ENCODE data around the gene IGFBP6.

The IGFBP6 gene

GRCh38 chr12:53060064-53060720, 37.3 kb upstream of the IGFBP6 start (continued):
- TF ChIP-seq CREB5 (CRISPR knock-in tag; IDR thresholded peaks at IDR 0.05; ENCODE audit: low read depth) (no peak), ESRRG (CRISPR knock-in tag; IDR thresholded peaks at IDR 0.05) (no peak), CSRNP3 (CRISPR knock-in tag; IDR thresholded peaks at IDR 0.05) (no peak)

GRCh38 chr12:53060721-53061276, 36.7 kb upstream of the IGFBP6 start:
- no peak for ATAC-seq
- no peak for TF ChIP-seq ZNF565 (CRISPR knock-in tag; conservative IDR thresholded peaks at IDR 0.05; ENCODE audit: low read depth)
- no peak for TF ChIP-seq PATZ1 (CRISPR knock-in tag; IDR thresholded peaks at IDR 0.05; ENCODE audit: borderline replicate concordance)

GRCh38 chr12:53061404-53062010, 36.0 kb upstream of the IGFBP6 start:
- TF ChIP-seq TOX (CRISPR knock-in tag; IDR thresholded peaks at IDR 0.05; ENCODE audit: borderline replicate concordance) (no peak), CSDC2 (CRISPR knock-in tag; IDR thresholded peaks at IDR 0.05) (no peak), ZFP30 (CRISPR knock-in tag; IDR thresholded peaks at IDR 0.05) (no peak), ARNTL (CRISPR knock-in tag; IDR thresholded peaks at IDR 0.05; ENCODE audit: borderline replicate concordance, low read depth) (no peak), PATZ1 (CRISPR knock-in tag; IDR thresholded peaks at IDR 0.05; ENCODE audit: borderline replicate concordance) (no peak), ZNF8 (CRISPR knock-in tag; IDR thresholded peaks at IDR 0.05) (no peak), CREB5 (CRISPR knock-in tag; IDR thresholded peaks at IDR 0.05; ENCODE audit: low read depth) (no peak), CSRNP3 (CRISPR knock-in tag; IDR thresholded peaks at IDR 0.05) (no peak), ZC3H10 (CRISPR knock-in tag; IDR thresholded peaks at IDR 0.05) (no peak), OSR1 (CRISPR knock-in tag; IDR thresholded peaks at IDR 0.05) (no peak), ZNF565 (CRISPR knock-in tag; conservative IDR thresholded peaks at IDR 0.05; ENCODE audit: low read depth) (no peak), ZFP3 (CRISPR knock-in tag; IDR thresholded peaks at IDR 0.05) (no peak), SNAI2 (CRISPR knock-in tag; IDR thresholded peaks at IDR 0.05) (no peak), POU6F1 (CRISPR knock-in tag; IDR thresholded peaks at IDR 0.05; ENCODE audit: borderline replicate concordance, low read depth) (no peak), ISL1 (CRISPR knock-in tag; IDR thresholded peaks at IDR 0.05) (no peak), GLIS3 (CRISPR knock-in tag; IDR thresholded peaks at IDR 0.05) (no peak), BACH2 (CRISPR knock-in tag; IDR thresholded peaks at IDR 0.05; ENCODE audit: borderline replicate concordance) (no peak), TCF4 (CRISPR knock-in tag; IDR thresholded peaks at IDR 0.05; ENCODE audit: borderline replicate concordance) (no peak), ESRRG (CRISPR knock-in tag; IDR thresholded peaks at IDR 0.05) (no peak), PPARA (CRISPR knock-in tag; IDR thresholded peaks at IDR 0.05; ENCODE audit: borderline replicate concordance) (no peak)
- ATAC-seq = peak; percentile 5
